ENCODE measurements around the gene SASH1.

SASH1 gene

DNA sequence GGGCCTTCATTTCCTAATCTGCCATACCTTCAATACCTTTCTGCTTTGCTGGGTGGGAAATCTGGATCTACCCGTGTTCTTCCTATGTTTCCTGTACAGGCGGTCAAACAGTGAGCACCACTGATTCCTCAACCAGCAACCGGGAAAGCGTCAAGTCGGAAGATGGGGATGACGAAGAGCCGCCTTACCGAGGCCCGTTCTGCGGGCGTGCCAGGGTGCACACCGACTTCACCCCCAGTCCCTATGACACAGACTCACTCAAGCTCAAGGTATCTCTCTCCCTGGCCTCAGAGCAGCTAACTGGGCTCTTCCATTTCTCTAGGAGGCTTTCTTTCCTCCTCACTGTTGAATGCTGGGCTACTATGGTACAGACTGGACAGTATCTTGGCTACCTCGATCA lies 190.1 kb downstream of the SASH1 start:
- H3K4me3 ChIP-seq (ENCODE audit: low read depth in 1 of 2, low read length in 2 of 2) = no peak overlapping the region
- ATAC-seq (ENCODE audit: insufficient read depth, low read depth) (no peak), DNase-seq (no peak)
- H2AFZ ChIP-seq (ENCODE audit: low read depth, low read length) = no peak overlapping the region
- no peak for TF ChIP-seq EZH2 (IDR thresholded peaks at IDR 0.05; ENCODE audit: borderline replicate concordance, low read depth, low read length, severe bottlenecking)
- no peak overlapping the region for H3K27ac ChIP-seq (ENCODE audit: low read length)
- H3K4me2 ChIP-seq (ENCODE audit: insufficient read depth, low read length) = no peak overlapping the region
- H3K4me1 ChIP-seq (ENCODE audit: insufficient read depth, low read length) = no peaks in the 10 kb centered on the region
- no peaks in the 10 kb centered on the region for H3K9me3 ChIP-seq (ENCODE audit: insufficient read depth, low read length, severe bottlenecking)
- H3K27me3 ChIP-seq (ENCODE audit: insufficient read depth, low read length, poor library complexity) = peaks cover 7% of the 10 kb centered on the region
- no peak overlapping the region for H3K9ac ChIP-seq (ENCODE audit: low read depth, low read length)
- H3K36me3 ChIP-seq (ENCODE audit: insufficient read depth, low read length) = no peaks in the 10 kb centered on the region
- H4K20me1 ChIP-seq (ENCODE audit: insufficient read depth, low read length) = no peaks in the 10 kb centered on the region
- H3K79me2 ChIP-seq (ENCODE audit: insufficient read depth, low read length) = no peaks in the 10 kb centered on the region

DNA sequence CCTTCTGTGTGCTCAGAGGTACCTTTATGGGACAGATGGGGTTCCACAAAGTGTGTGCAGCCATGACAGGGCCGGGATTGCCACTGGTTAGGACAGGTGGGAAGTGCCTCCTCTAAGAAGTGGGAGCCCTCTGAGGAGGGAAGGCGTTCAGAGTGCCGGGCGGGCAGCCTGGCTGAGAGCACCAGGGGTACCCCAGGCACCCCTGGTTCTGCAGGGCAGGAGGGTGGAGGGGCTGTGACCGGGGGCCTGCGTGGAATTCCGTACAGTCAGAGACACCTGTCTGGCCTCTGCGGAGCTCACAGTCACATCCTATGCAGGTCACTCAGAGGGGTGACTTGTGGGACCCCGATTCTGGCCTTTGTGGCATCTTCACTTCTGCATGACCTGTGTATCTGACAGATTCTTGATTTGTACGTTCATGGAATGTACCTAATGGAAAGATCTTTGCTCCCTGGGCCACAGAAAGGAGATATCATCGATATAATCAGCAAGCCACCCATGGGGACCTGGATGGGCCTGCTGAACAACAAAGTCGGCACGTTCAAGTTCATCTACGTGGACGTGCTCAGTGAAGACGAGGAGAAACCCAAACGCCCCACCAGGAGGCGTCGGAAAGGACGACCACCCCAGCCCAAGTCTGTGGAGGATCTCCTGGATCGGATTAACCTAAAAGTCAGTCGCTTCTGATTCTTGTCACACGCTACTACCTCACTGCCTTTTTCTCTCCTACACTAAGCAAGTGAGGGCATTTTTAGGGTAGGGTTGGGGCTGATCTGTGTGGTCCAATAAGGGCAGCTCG lies 190.9 kb downstream of the SASH1 start:
- no peak overlapping the region for H3K4me3 ChIP-seq (ENCODE audit: low read depth in 1 of 2, low read length in 2 of 2)
- H3K9me3 ChIP-seq (ENCODE audit: insufficient read depth, low read length, severe bottlenecking) = no peaks in the 10 kb centered on the region
- H4K20me1 ChIP-seq (ENCODE audit: insufficient read depth, low read length) = no peaks in the 10 kb centered on the region
- no peaks in the 10 kb centered on the region for H3K36me3 ChIP-seq (ENCODE audit: insufficient read depth, low read length)
- no peak overlapping the region for H3K4me2 ChIP-seq (ENCODE audit: insufficient read depth, low read length)
- H3K27ac ChIP-seq (ENCODE audit: low read length) = no peak overlapping the region
- no peak overlapping the region for H2AFZ ChIP-seq (ENCODE audit: low read depth, low read length)
- ATAC-seq (ENCODE audit: insufficient read depth, low read depth) (no peak), DNase-seq (no peak)
- no peaks in the 10 kb centered on the region for H3K4me1 ChIP-seq (ENCODE audit: insufficient read depth, low read length)
- TF ChIP-seq, protein P1, sequence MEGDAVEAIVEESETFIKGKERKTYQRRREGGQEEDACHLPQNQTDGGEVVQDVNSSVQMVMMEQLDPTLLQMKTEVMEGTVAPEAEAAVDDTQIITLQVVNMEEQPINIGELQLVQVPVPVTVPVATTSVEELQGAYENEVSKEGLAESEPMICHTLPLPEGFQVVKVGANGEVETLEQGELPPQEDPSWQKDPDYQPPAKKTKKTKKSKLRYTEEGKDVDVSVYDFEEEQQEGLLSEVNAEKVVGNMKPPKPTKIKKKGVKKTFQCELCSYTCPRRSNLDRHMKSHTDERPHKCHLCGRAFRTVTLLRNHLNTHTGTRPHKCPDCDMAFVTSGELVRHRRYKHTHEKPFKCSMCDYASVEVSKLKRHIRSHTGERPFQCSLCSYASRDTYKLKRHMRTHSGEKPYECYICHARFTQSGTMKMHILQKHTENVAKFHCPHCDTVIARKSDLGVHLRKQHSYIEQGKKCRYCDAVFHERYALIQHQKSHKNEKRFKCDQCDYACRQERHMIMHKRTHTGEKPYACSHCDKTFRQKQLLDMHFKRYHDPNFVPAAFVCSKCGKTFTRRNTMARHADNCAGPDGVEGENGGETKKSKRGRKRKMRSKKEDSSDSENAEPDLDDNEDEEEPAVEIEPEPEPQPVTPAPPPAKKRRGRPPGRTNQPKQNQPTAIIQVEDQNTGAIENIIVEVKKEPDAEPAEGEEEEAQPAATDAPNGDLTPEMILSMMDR (IDR thresholded peaks at IDR 0.05; ENCODE audit: borderline replicate concordance, extremely low read depth, low read length, poor library complexity, severe bottlenecking) = no peak
- no peak for TF ChIP-seq EZH2 (IDR thresholded peaks at IDR 0.05; ENCODE audit: borderline replicate concordance, low read depth, low read length, severe bottlenecking)
- H3K79me2 ChIP-seq (ENCODE audit: insufficient read depth, low read length) = no peaks in the 10 kb centered on the region
- no peak overlapping the region for H3K9ac ChIP-seq (ENCODE audit: low read depth, low read length)
- H3K27me3 ChIP-seq (ENCODE audit: insufficient read depth, low read length, poor library complexity) = peaks cover 4% of the 10 kb centered on the region

DNA sequence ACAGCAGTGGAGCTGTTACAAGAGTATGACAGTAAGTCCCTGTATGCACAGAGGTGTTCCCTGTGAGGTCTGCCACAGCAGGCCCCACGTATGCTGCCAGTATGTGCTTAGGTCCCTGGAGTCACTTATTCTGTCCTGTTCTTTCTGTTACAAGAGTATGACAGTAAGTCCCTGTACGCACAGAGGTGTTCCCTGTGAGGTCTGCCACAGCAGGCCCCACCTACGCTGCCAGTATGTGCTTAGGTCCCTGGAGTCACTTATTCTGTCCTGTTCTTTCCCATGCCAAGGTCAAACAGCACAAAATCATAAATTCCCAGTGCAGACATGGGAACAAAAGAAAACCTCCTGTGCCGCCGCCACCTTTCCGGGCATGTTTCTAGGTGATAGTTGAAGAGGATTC lies 192.2 kb downstream of the SASH1 start:
- no peaks in the 10 kb centered on the region for H3K4me1 ChIP-seq (ENCODE audit: insufficient read depth, low read length)
- no peaks in the 10 kb centered on the region for H3K9me3 ChIP-seq (ENCODE audit: insufficient read depth, low read length, severe bottlenecking)
- H3K27me3 ChIP-seq (ENCODE audit: insufficient read depth, low read length, poor library complexity) = peaks cover 3% of the 10 kb centered on the region
- H2AFZ ChIP-seq (ENCODE audit: low read depth, low read length) = no peak overlapping the region
- H4K20me1 ChIP-seq (ENCODE audit: insufficient read depth, low read length) = no peaks in the 10 kb centered on the region
- no peaks in the 10 kb centered on the region for H3K79me2 ChIP-seq (ENCODE audit: insufficient read depth, low read length)
- ATAC-seq (ENCODE audit: insufficient read depth, low read depth) (no peak), DNase-seq (no peak)
- no peak overlapping the region for H3K9ac ChIP-seq (ENCODE audit: low read depth, low read length)
- no peaks in the 10 kb centered on the region for H3K36me3 ChIP-seq (ENCODE audit: insufficient read depth, low read length)
- no peak overlapping the region for H3K27ac ChIP-seq (ENCODE audit: low read length)
- TF ChIP-seq, protein P1 (IDR thresholded peaks at IDR 0.05; ENCODE audit: borderline replicate concordance, extremely low read depth, low read length, poor library complexity, severe bottlenecking) = no peak
- no peak for TF ChIP-seq EZH2 (IDR thresholded peaks at IDR 0.05; ENCODE audit: borderline replicate concordance, low read depth, low read length, severe bottlenecking)
- no peak overlapping the region for H3K4me3 ChIP-seq (ENCODE audit: low read depth in 1 of 2, low read length in 2 of 2)
- no peak overlapping the region for H3K4me2 ChIP-seq (ENCODE audit: insufficient read depth, low read length)

DNA sequence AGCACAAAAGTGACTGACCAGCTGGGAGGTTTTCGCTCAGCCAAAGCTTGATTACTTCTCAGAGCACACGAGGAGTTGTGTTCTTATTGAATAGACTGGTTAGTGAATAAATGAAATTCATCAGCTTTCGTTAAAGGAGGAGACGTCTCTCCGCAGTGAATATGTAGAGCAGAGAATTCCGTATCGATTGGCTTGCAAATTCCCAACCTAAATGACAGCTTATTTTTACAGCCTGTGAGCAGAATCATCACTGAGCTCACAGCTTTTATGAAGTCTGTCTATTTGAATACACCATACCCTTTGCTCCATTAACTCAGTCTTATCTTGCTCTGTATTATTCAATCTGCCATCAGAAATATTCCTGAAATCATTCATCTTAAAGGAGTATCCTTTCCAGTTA lies 192.7 kb downstream of the SASH1 start:
- no peak overlapping the region for H3K27ac ChIP-seq (ENCODE audit: low read length)
- H3K27me3 ChIP-seq (ENCODE audit: insufficient read depth, low read length, poor library complexity) = peaks cover 4% of the 10 kb centered on the region
- no peak overlapping the region for H3K9ac ChIP-seq (ENCODE audit: low read depth, low read length)
- TF ChIP-seq EZH2 (IDR thresholded peaks at IDR 0.05; ENCODE audit: borderline replicate concordance, low read depth, low read length, severe bottlenecking) = no peak
- TF ChIP-seq, protein P1 (IDR thresholded peaks at IDR 0.05; ENCODE audit: borderline replicate concordance, extremely low read depth, low read length, poor library complexity, severe bottlenecking) = no peak
- H2AFZ ChIP-seq (ENCODE audit: low read depth, low read length) = no peak overlapping the region
- no peaks in the 10 kb centered on the region for H4K20me1 ChIP-seq (ENCODE audit: insufficient read depth, low read length)
- no peaks in the 10 kb centered on the region for H3K4me1 ChIP-seq (ENCODE audit: insufficient read depth, low read length)
- no peak overlapping the region for H3K4me3 ChIP-seq (ENCODE audit: low read depth in 1 of 2, low read length in 2 of 2)
- H3K79me2 ChIP-seq (ENCODE audit: insufficient read depth, low read length) = no peaks in the 10 kb centered on the region
- ATAC-seq (ENCODE audit: insufficient read depth, low read depth) = no peak
- H3K36me3 ChIP-seq (ENCODE audit: insufficient read depth, low read length) = no peaks in the 10 kb centered on the region
- H3K4me2 ChIP-seq (ENCODE audit: insufficient read depth, low read length) = no peak overlapping the region
- no peaks in the 10 kb centered on the region for H3K9me3 ChIP-seq (ENCODE audit: insufficient read depth, low read length, severe bottlenecking)
- no peak for DNase-seq
